ENCODE results near the gene DCLK2. TPM values are rescaled to one million over a fixed set of nuclear protein-coding genes. Genes with fewer than 3 reads are reported as not detected.

The DCLK2 gene
- total RNA-seq, 3 donors from 2014 or later (not counting 1 experiment from before 2014, with no cell fraction given) = 0.31 TPM; not detected in 2

DNA sequence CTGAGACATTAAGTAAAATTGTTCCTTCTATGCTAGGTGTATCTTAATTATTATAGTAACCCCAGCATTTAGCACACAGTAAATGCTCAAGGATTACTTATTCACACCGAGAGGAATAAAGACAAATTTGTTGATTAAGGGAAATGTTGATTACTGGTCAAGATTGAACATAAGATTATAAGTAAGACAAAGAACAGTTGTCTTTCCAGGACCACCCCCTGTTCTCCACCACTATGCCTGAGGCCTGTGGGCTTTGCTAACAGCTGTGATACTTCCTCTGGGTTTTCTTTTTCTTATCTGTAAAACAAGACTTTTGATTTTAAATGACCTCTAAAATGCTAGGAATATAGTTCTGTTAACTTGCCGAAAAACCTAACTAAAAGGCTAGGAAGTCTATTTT, 128.0 kb downstream of the DCLK2 start:
- Histone ChIP-seq H3K4me1 (ENCODE audit: control insufficient read depth, insufficient read depth, low read length) (no peaks in the 10 kb centered on the region), H3K9me3 (ENCODE audit: control insufficient read depth, insufficient read depth, low read length) (no peaks in the 10 kb centered on the region), H3K36me3 (ENCODE audit: control insufficient read depth, insufficient read depth, low read length) (no peaks in the 10 kb centered on the region), H3K27me3 (ENCODE audit: control insufficient read depth, insufficient read depth, low read length) (no peaks in the 10 kb centered on the region), H3K4me3 (ENCODE audit: low read length) (no peak overlapping the region), H3K27ac (ENCODE audit: low read length) (no peak overlapping the region)
- 100% methylated on average over 1 of the region's 2 CpGs for WGBS (ENCODE audit: insufficient coverage)
- TF ChIP-seq, protein P1, sequence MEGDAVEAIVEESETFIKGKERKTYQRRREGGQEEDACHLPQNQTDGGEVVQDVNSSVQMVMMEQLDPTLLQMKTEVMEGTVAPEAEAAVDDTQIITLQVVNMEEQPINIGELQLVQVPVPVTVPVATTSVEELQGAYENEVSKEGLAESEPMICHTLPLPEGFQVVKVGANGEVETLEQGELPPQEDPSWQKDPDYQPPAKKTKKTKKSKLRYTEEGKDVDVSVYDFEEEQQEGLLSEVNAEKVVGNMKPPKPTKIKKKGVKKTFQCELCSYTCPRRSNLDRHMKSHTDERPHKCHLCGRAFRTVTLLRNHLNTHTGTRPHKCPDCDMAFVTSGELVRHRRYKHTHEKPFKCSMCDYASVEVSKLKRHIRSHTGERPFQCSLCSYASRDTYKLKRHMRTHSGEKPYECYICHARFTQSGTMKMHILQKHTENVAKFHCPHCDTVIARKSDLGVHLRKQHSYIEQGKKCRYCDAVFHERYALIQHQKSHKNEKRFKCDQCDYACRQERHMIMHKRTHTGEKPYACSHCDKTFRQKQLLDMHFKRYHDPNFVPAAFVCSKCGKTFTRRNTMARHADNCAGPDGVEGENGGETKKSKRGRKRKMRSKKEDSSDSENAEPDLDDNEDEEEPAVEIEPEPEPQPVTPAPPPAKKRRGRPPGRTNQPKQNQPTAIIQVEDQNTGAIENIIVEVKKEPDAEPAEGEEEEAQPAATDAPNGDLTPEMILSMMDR (IDR thresholded peaks at IDR 0.05) = no peak
- Mint-ChIP-seq H3K4me1 (no peaks in the 10 kb centered on the region), H3K36me3 (no peaks in the 10 kb centered on the region), H3K27me3 (ENCODE audit: low read depth in 2 of 2) (no peaks in the 10 kb centered on the region), H3K4me3 (no peak overlapping the region), H3K27ac (no peak overlapping the region), H3K9me3 (no peaks in the 10 kb centered on the region)
- no peak for ATAC-seq
- intact Hi-C loops (cut with micrococcal nuclease) = no loop called here
- DNase-seq = no peak

DNA sequence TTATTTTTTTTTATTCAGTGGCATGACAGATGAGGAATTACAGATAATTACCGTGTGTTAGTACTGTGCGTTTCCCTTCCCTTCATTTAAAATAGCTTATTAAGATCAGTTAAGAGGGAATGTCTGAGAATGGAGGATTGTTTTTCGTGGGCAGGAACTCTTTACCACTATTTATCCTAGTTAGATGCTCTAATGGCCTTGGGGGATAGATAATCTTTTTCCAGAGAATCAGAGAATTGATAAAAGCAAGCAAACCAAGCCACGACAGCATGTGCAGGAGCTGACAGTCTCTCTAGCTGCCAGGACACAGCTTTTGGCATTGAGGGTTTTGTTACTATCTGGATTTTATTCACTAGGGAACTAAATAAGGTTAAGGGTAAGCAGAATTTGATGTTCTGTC, 128.7 kb downstream of the DCLK2 start:
- H3K36me3 ChIP-seq (ENCODE audit: control insufficient read depth, insufficient read depth, low read length) = no peaks in the 10 kb centered on the region
- no peak overlapping the region for H3K27ac ChIP-seq (ENCODE audit: low read length)
- Mint-ChIP-seq H3K36me3 (no peaks in the 10 kb centered on the region), H3K9me3 (no peaks in the 10 kb centered on the region), H3K4me1 (no peaks in the 10 kb centered on the region), H3K27me3 (ENCODE audit: low read depth in 2 of 2) (peaks cover 0 to 4% of the 10 kb centered on the region in 2 donors), H3K27ac (no peak overlapping the region), H3K4me3 (no peak overlapping the region)
- no peaks in the 10 kb centered on the region for H3K9me3 ChIP-seq (ENCODE audit: control insufficient read depth, insufficient read depth, low read length)
- WGBS (ENCODE audit: insufficient coverage) = 73% methylated on average over 1 of the region's 4 CpGs
- intact Hi-C loops (cut with micrococcal nuclease) = no loop called here
- no peaks in the 10 kb centered on the region for H3K27me3 ChIP-seq (ENCODE audit: control insufficient read depth, insufficient read depth, low read length)
- no peak for ATAC-seq
- no peaks in the 10 kb centered on the region for H3K4me1 ChIP-seq (ENCODE audit: control insufficient read depth, insufficient read depth, low read length)
- TF ChIP-seq, protein P1 (IDR thresholded peaks at IDR 0.05) = no peak
- DNase-seq = no peak
- H3K4me3 ChIP-seq (ENCODE audit: low read length) = no peak overlapping the region

DNA sequence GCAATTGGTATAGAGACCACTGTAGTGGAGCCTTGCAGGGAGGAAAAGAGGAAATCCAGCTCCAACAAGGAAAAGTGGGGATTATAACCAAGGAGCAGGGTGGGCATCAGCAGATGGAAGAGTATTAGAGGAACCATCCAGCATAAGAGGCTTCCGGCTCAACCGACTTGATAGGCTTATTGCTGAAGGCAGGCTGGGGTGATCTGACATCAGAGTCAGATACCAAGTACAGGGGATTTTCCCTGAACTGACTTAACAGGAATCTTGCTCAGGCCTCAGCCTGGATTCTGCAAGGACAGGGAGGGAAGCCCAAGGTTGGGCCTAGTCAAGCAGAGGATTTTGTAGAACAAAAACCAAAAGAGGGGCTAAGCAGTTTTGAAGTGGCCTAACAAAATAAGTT, 129.6 kb downstream of the DCLK2 start:
- Mint-ChIP-seq H3K27ac (no peak overlapping the region), H3K36me3 (no peaks in the 10 kb centered on the region), H3K4me1 (no peaks in the 10 kb centered on the region), H3K4me3 (no peak overlapping the region), H3K9me3 (no peaks in the 10 kb centered on the region), H3K27me3 (ENCODE audit: low read depth in 2 of 2) (peaks cover 0 to 4% of the 10 kb centered on the region in 2 donors)
- ATAC-seq = no peak
- Histone ChIP-seq H3K9me3 (ENCODE audit: control insufficient read depth, insufficient read depth, low read length) (no peaks in the 10 kb centered on the region), H3K4me3 (ENCODE audit: low read length) (no peak overlapping the region), H3K27ac (ENCODE audit: low read length) (no peak overlapping the region), H3K36me3 (ENCODE audit: control insufficient read depth, insufficient read depth, low read length) (no peaks in the 10 kb centered on the region), H3K4me1 (ENCODE audit: control insufficient read depth, insufficient read depth, low read length) (no peaks in the 10 kb centered on the region), H3K27me3 (ENCODE audit: control insufficient read depth, insufficient read depth, low read length) (no peaks in the 10 kb centered on the region)
- intact Hi-C loops (cut with micrococcal nuclease) = no loop called here
- DNase-seq = no peak
- WGBS (ENCODE audit: insufficient coverage) = 96% methylated on average over 2 of the region's 2 CpGs
- TF ChIP-seq, protein P1 (IDR thresholded peaks at IDR 0.05) = no peak

DNA sequence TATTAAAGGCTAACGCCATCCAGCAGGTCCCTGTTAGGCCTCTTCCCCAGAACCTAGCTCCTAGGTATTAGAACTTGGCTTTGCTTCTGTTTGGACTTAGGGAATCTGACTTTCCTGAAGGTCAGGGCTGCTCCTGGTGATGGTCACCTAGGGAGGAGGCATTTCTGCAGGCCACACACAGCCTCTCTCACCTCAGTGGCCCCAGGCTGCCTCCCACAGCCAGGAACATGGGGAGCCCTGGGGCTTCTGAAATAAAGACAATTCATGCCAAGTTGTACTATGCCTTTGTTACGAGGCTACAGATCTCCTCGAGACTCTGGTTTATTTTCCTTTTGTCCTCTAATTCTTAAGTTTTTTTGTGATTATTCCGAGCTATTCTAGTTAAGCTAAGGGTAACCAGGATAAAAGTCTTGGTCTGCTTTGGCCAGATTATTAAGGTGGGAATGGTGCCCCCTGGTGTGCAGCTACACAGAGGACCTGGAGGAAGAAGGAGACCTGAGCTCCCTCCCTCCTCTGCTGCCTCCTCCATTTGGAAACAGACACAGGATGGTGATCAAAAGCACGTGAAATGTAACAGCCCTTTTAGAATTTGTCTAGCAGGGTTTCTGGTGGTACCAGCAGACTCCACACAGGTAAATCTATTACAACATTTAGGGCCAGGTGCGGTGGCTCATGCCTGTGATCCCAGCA, 131.0 kb downstream of the DCLK2 start:
- intact Hi-C loops (cut with micrococcal nuclease) = no loop called here
- 84% methylated on average over 6 of the region's 6 CpGs for WGBS (ENCODE audit: insufficient coverage)
- H3K4me3 Mint-ChIP-seq = no peak overlapping the region
- Histone ChIP-seq H3K4me3 (ENCODE audit: low read length) (no peak overlapping the region), H3K27me3 (ENCODE audit: control insufficient read depth, insufficient read depth, low read length) (no peaks in the 10 kb centered on the region), H3K36me3 (ENCODE audit: control insufficient read depth, insufficient read depth, low read length) (no peaks in the 10 kb centered on the region), H3K4me1 (ENCODE audit: control insufficient read depth, insufficient read depth, low read length) (no peaks in the 10 kb centered on the region), H3K9me3 (ENCODE audit: control insufficient read depth, insufficient read depth, low read length) (no peaks in the 10 kb centered on the region), H3K27ac (ENCODE audit: low read length) (no peak overlapping the region)
- no peak for ATAC-seq
- TF ChIP-seq, protein P1 (IDR thresholded peaks at IDR 0.05) = no peak
- no peaks in the 10 kb centered on the region for H3K36me3 Mint-ChIP-seq
- H3K27ac Mint-ChIP-seq = no peak overlapping the region
- H3K27me3 Mint-ChIP-seq (ENCODE audit: low read depth in 2 of 2) = peaks cover 0 to 4% of the 10 kb centered on the region in 2 donors
- H3K9me3 Mint-ChIP-seq = no peaks in the 10 kb centered on the region
- H3K4me1 Mint-ChIP-seq = no peaks in the 10 kb centered on the region
- no peak for DNase-seq
